Measurements from ENCODE around the gene ATP6V1D. TPM values are rescaled to one million over a fixed set of nuclear protein-coding genes. Genes with fewer than 3 reads are reported as not detected.

The ATP6V1D gene
- total and polyA plus RNA-seq, 2 donors (not counting 1 experiment from before 2014, with no cell fraction given): 91.5 to 120 TPM

DNA sequence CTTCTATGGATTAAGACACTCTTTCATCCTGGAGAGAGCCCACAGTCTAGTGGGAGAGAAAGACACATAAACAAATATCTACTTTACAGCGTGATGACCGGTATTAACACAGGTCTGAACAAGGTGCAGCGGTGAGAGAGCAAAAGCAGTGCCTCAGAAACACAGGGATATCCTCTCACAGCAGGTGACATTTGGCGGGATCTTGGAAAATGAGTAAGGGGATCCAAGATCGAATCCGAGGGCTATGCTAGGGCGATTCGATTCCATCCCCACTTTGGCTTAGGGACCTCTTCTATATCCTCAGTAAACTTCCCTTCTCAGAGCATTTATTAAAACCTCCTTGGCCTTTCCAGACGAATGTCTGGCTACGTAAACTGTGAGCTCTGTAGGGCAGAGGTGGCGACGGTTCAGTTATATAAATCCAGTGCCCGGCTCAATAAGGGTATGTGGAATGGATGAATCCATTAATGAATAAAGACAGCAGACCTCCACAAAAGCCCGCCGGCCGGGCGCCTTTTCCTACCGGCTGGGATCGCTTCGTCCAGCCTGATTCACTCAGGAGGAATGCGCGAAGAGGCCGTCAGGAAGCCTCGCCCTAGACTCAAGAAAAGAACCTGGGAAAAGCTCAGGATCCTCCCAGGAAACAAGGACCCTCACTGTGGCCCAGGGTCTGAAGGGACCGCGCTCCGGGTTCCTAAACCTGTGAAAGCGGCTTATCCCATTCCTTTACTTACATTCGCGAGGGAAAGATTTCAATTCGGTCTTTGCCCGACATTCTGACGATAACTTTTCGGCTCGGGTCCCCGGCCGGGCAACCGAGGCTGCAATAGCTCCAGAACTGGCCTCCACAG, 455 bp downstream of the ATP6V1D start:
- no peaks in the 10 kb centered on the region for H3K27me3 ChIP-seq (ENCODE audit: control insufficient read depth, insufficient read depth, low read length)
- H3K4me3 ChIP-seq (replicated peaks in 1 of 4; ENCODE audit: control extremely low read depth in 1 of 4, insufficient read depth in 1 of 4, low read depth in 3 of 4, low read length in 4 of 4): peak overlapping the region; percentile 92 to 97 (median 92)
- peak; percentile 54 to 69 for DNase-seq (ENCODE audit: low read depth in 2 of 2)
- H3K9me3 ChIP-seq (ENCODE audit: control insufficient read depth, insufficient read depth, low read depth, low read length): no peaks in the 10 kb centered on the region
- H3K4me2 ChIP-seq (ENCODE audit: extremely low read depth, insufficient read depth, low read length): peak overlapping the region; percentile 96
- peaks cover 10% of the 10 kb centered on the region for H3K4me1 ChIP-seq (ENCODE audit: control insufficient read depth, extremely low read depth, insufficient read depth, low read length)
- TF ChIP-seq EZH2 (IDR thresholded peaks at IDR 0.05; ENCODE audit: low read length, missing control alignments) (no peak), CTCF (conservative IDR thresholded peaks at IDR 0.05 in 1 of 2, IDR thresholded peaks at IDR 0.05 in 1 of 2; ENCODE audit: low read depth in 1 of 2, low read length in 2 of 2) (no peak)
- H3K27ac ChIP-seq (ENCODE audit: insufficient read depth, low read length): peak overlapping the region; percentile 99
- H3K36me3 ChIP-seq (ENCODE audit: control insufficient read depth, insufficient read depth, low read length): no peaks in the 10 kb centered on the region
- H3K9ac ChIP-seq (ENCODE audit: insufficient read depth, low read length): peak overlapping the region; percentile 96
- peak overlapping the region; percentile 43 for H2AFZ ChIP-seq (ENCODE audit: low read length)
- H4K20me1 ChIP-seq (ENCODE audit: control insufficient read depth, extremely low read depth, insufficient read depth, low read length): no peaks in the 10 kb centered on the region
- peaks cover 91% of the 10 kb centered on the region for H3K79me2 ChIP-seq (ENCODE audit: control insufficient read depth, insufficient read depth, low read length)

DNA sequence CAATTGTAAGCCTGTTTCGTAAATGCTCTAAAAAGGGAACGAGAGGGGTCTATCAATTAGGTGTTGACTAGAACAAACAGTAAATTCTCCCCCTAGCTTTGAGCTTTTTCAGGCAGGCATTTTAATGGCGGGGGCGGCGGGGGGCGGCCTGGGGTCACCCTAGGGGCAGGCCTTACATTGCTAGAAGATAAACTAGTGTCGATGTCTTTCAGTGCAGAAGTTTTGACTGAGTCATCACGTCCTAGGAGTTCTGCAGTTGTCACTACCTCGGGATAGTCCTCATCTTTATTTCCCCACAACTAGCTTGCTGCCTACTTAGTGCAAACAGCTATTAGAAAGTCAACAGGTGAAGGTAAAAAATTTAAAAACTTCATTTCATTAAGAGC, 1.6 kb downstream of the ATP6V1D start:
- Histone ChIP-seq H3K9ac (ENCODE audit: insufficient read depth, low read length) (no peak overlapping the region), H3K27ac (ENCODE audit: insufficient read depth, low read length) (no peak overlapping the region), H2AFZ (ENCODE audit: low read length) (no peak overlapping the region), H3K4me1 (ENCODE audit: control insufficient read depth, extremely low read depth, insufficient read depth, low read length) (peaks cover 10% of the 10 kb centered on the region), H3K4me3 (replicated peaks in 1 of 4; ENCODE audit: control extremely low read depth in 1 of 4, insufficient read depth in 1 of 4, low read depth in 3 of 4, low read length in 4 of 4) (peak overlapping the region in 3 of 4 experiments; percentile 92 to 97 (median 92)), H3K79me2 (ENCODE audit: control insufficient read depth, insufficient read depth, low read length) (peaks cover 89% of the 10 kb centered on the region), H3K4me2 (ENCODE audit: extremely low read depth, insufficient read depth, low read length) (peak overlapping the region; percentile 96), H3K9me3 (ENCODE audit: control insufficient read depth, insufficient read depth, low read depth, low read length) (no peaks in the 10 kb centered on the region), H4K20me1 (ENCODE audit: control insufficient read depth, extremely low read depth, insufficient read depth, low read length) (no peaks in the 10 kb centered on the region), H3K27me3 (ENCODE audit: control insufficient read depth, insufficient read depth, low read length) (no peaks in the 10 kb centered on the region), H3K36me3 (ENCODE audit: control insufficient read depth, insufficient read depth, low read length) (peaks cover 2% of the 10 kb centered on the region)
- peak in 1 of 2 donors; percentile 30 for DNase-seq (ENCODE audit: low read depth in 2 of 2)
- TF ChIP-seq CTCF (conservative IDR thresholded peaks at IDR 0.05 in 1 of 2, IDR thresholded peaks at IDR 0.05 in 1 of 2; ENCODE audit: low read depth in 1 of 2, low read length in 2 of 2) (no peak), EZH2 (IDR thresholded peaks at IDR 0.05; ENCODE audit: low read length, missing control alignments) (no peak)

GRCh38 chr14:67357186-67357968, 2.2 kb downstream of the ATP6V1D start:
- no peaks in the 10 kb centered on the region for H3K27me3 ChIP-seq (ENCODE audit: control insufficient read depth, insufficient read depth, low read length)
- no peaks in the 10 kb centered on the region for H3K9me3 ChIP-seq (ENCODE audit: control insufficient read depth, insufficient read depth, low read depth, low read length)
- peak overlapping the region in 3 of 4 experiments; percentile 2 to 97 (median 92) for H3K4me3 ChIP-seq (replicated peaks in 1 of 4; ENCODE audit: control extremely low read depth in 1 of 4, insufficient read depth in 1 of 4, low read depth in 3 of 4, low read length in 4 of 4)
- no peak overlapping the region for H3K9ac ChIP-seq (ENCODE audit: insufficient read depth, low read length)
- H4K20me1 ChIP-seq (ENCODE audit: control insufficient read depth, extremely low read depth, insufficient read depth, low read length): no peaks in the 10 kb centered on the region
- DNase-seq (ENCODE audit: low read depth in 2 of 2): peak in 1 of 2 donors; percentile 19
- H3K36me3 ChIP-seq (ENCODE audit: control insufficient read depth, insufficient read depth, low read length): peaks cover 2% of the 10 kb centered on the region
- TF ChIP-seq CTCF (conservative IDR thresholded peaks at IDR 0.05 in 1 of 2, IDR thresholded peaks at IDR 0.05 in 1 of 2; ENCODE audit: low read depth in 1 of 2, low read length in 2 of 2): no peak
- TF ChIP-seq EZH2 (IDR thresholded peaks at IDR 0.05; ENCODE audit: low read length, missing control alignments): no peak
- no peak overlapping the region for H3K27ac ChIP-seq (ENCODE audit: insufficient read depth, low read length)
- no peak overlapping the region for H2AFZ ChIP-seq (ENCODE audit: low read length)
- peak overlapping the region; percentile 96 for H3K4me2 ChIP-seq (ENCODE audit: extremely low read depth, insufficient read depth, low read length)
- H3K4me1 ChIP-seq (ENCODE audit: control insufficient read depth, extremely low read depth, insufficient read depth, low read length): peaks cover 10% of the 10 kb centered on the region
- H3K79me2 ChIP-seq (ENCODE audit: control insufficient read depth, insufficient read depth, low read length): peaks cover 85% of the 10 kb centered on the region
